Smooth muscle cell (in vitro differentiated cells): ENCODE results near the gene SKAP1. TPM values are rescaled to one million over a fixed set of nuclear protein-coding genes. Genes with fewer than 3 reads are reported as not detected.
"Not testable (repeated sequence)": the region's sequence is repeated elsewhere in the genome, so short reads cannot be mapped to it uniquely, and the experiment has no call there.

Experiments used
- DNase-seq: peaks from one replicate; lab custom pipeline; 2025; ENCODE audit not compliant: unreplicated experiment; lab: John Stamatoyannopoulos, UW
- H2AFZ ChIP-seq: fragments of 200-600 bp; sonication (generic); 2 replicates; pipeline ENCODE4 v1.6.0; 2016; ENCODE audit warnings: antibody characterized with exemption, low read depth, mild to moderate bottlenecking
- H3F3A ChIP-seq: fragments of 200-600 bp; sonication (generic); 2 replicates; pipeline ENCODE4 v1.6.0; 2017; ENCODE audit warnings: antibody characterized with exemption, low read depth
- H3K27ac ChIP-seq: fragments of 200-600 bp; sonication (generic); 2 replicates; pipeline ENCODE4 v1.5.1; 2016; ENCODE audit warnings: low read depth, mild to moderate bottlenecking
- H3K27me3 ChIP-seq: fragments of 200-600 bp; sonication (generic); 2 replicates; pipeline ENCODE4 v1.6.1; 2016; ENCODE audit warnings: low read depth, mild to moderate bottlenecking
- H3K36me3 ChIP-seq: fragments of 200-600 bp; sonication (generic); 2 replicates; pipeline ENCODE4 v1.5.1; 2016; ENCODE audit warnings: low read depth
- H3K4me1 ChIP-seq: fragments of 200-600 bp; sonication (generic); 2 replicates; pipeline ENCODE4 v1.5.1; 2016; ENCODE audit warnings: low read depth
- H3K4me2 ChIP-seq: fragments of 200-600 bp; sonication (generic); 2 replicates; pipeline ENCODE4 v1.6.0; 2016; ENCODE audit warnings: mild to moderate bottlenecking
- H3K4me3 ChIP-seq: fragments of 200-600 bp; sonication (generic); 2 replicates; pipeline ENCODE4 v1.5.1; 2016; ENCODE audit warnings: mild to moderate bottlenecking
- H3K79me2 ChIP-seq: fragments of 200-600 bp; sonication (generic); 2 replicates; pipeline ENCODE4 v1.6.0; 2016; ENCODE audit warnings: low read depth, mild to moderate bottlenecking
- H3K9ac ChIP-seq: fragments of 200-600 bp; sonication (generic); 2 replicates; pipeline ENCODE4 v1.6.0; 2016; ENCODE audit warnings: low read depth
- H3K9me3 ChIP-seq: fragments of 200-600 bp; sonication (generic); replicated peaks from 2 replicates; pipeline ENCODE4 v1.5.1; 2016; ENCODE audit warnings: low read depth
- H4K20me1 ChIP-seq: fragments of 200-600 bp; sonication (generic); 2 replicates; pipeline ENCODE4 v1.6.0; 2016; ENCODE audit warnings: low read depth
- CTCF ChIP-seq: fragments of 200-600 bp; sonication (generic); IDR thresholded peaks from 2 replicates; pipeline ENCODE4 v1.5.1; 2017; ENCODE audit warnings: borderline replicate concordance, mild to moderate bottlenecking, antibody characterized with exemption; ENCODE audit not compliant: insufficient read depth, poor library complexity, severe bottlenecking
- WGBS: methylation state at CpG from one replicate; pipeline ENCODE4 v1.1.7; 2016; ENCODE audit warnings: low lambda C conversion rate; 5-methylcytosine and 5-hydroxymethylcytosine counted together
- polyA plus RNA-seq: library from polyadenylated mRNA; unstranded; fragments of >200 nt; fragmentation: Nextera tagmentation; extraction: Ambion mirVana; gene quantifications from 2 replicates; pipeline ENCODE4 v1.2.1, GENCODE V29; 2016
- total RNA-seq: library from RNA; depleted of rRNA; stranded (reverse); fragments of >200 nt; gene quantifications from 2 replicates; pipeline ENCODE4 v1.2.3, GENCODE V29; 2014

SKAP1 gene
- total and polyA plus RNA-seq, 2 experiments from 2014 or later = not detected

GRCh38 chr17:48375356-48375755 is 54.7 kb downstream of the SKAP1 start:
- Histone ChIP-seq H3K4me2 (no peak overlapping the region), H3K4me1 (no peaks in the 10 kb centered on the region), H3K36me3 (no peaks in the 10 kb centered on the region), H3K27me3 (peaks cover 47% of the 10 kb centered on the region), H3K9me3 (no peaks in the 10 kb centered on the region), H3K27ac (no peak overlapping the region), H3K4me3 (no peak overlapping the region), H4K20me1 (no peaks in the 10 kb centered on the region), H2AFZ (no peak overlapping the region), H3F3A (no peaks in the 10 kb centered on the region), H3K9ac (no peak overlapping the region), H3K79me2 (no peaks in the 10 kb centered on the region)
- no peak for TF ChIP-seq CTCF
- DNase-seq = no peak
- 53% methylated on average over 1 of the region's 1 CpG for WGBS

GRCh38 chr17:48374650-48375230 is 55.3 kb downstream of the SKAP1 start:
- H3K27ac ChIP-seq = no peak overlapping the region
- TF ChIP-seq CTCF = no peak
- H3K9ac ChIP-seq = no peak overlapping the region
- H3K4me1 ChIP-seq = no peaks in the 10 kb centered on the region
- H3K4me3 ChIP-seq = no peak overlapping the region
- 70% methylated on average over 1 of the region's 1 CpG for WGBS
- H3K4me2 ChIP-seq = no peak overlapping the region
- H3K9me3 ChIP-seq = no peaks in the 10 kb centered on the region
- DNase-seq = no peak
- no peaks in the 10 kb centered on the region for H3K36me3 ChIP-seq
- peaks cover 48% of the 10 kb centered on the region for H3K27me3 ChIP-seq
- no peaks in the 10 kb centered on the region for H3F3A ChIP-seq
- H4K20me1 ChIP-seq = no peaks in the 10 kb centered on the region
- no peak overlapping the region for H2AFZ ChIP-seq
- H3K79me2 ChIP-seq = no peaks in the 10 kb centered on the region

GRCh38 chr17:48373883-48374282 is 56.1 kb downstream of the SKAP1 start:
- H3K79me2 ChIP-seq = no peaks in the 10 kb centered on the region
- H3K9me3 ChIP-seq = no peaks in the 10 kb centered on the region
- DNase-seq = no peak
- no peak overlapping the region for H3K4me3 ChIP-seq
- no peaks in the 10 kb centered on the region for H3K36me3 ChIP-seq
- no peak for TF ChIP-seq CTCF
- H4K20me1 ChIP-seq = no peaks in the 10 kb centered on the region
- 93% methylated on average over 3 of the region's 3 CpGs for WGBS
- H3K9ac ChIP-seq = no peak overlapping the region
- H3K27ac ChIP-seq = no peak overlapping the region
- H3F3A ChIP-seq = no peaks in the 10 kb centered on the region
- H3K4me1 ChIP-seq = no peaks in the 10 kb centered on the region
- H2AFZ ChIP-seq = no peak overlapping the region
- H3K27me3 ChIP-seq = peaks cover 49% of the 10 kb centered on the region
- H3K4me2 ChIP-seq = no peak overlapping the region

GRCh38 chr17:48373130-48373830 is 56.7 kb downstream of the SKAP1 start:
- Histone ChIP-seq H3K27ac (no peak overlapping the region), H3K9me3 (no peaks in the 10 kb centered on the region), H3K79me2 (no peaks in the 10 kb centered on the region), H3K9ac (no peak overlapping the region), H3K4me1 (no peaks in the 10 kb centered on the region), H4K20me1 (no peaks in the 10 kb centered on the region), H3K27me3 (peaks cover 49% of the 10 kb centered on the region), H2AFZ (no peak overlapping the region), H3K4me3 (no peak overlapping the region), H3K36me3 (no peaks in the 10 kb centered on the region), H3K4me2 (no peak overlapping the region), H3F3A (no peaks in the 10 kb centered on the region)
- no peak for DNase-seq
- WGBS = 94% methylated on average over 2 of the region's 2 CpGs
- no peak for TF ChIP-seq CTCF

- not testable (repeated sequence) for H3K36me3 ChIP-seq, H3F3A ChIP-seq, H3K79me2 ChIP-seq, H3K4me3 ChIP-seq, H3K4me2 ChIP-seq, H4K20me1 ChIP-seq, DNase-seq, H2AFZ ChIP-seq, H3K4me1 ChIP-seq, H3K9ac ChIP-seq, H3K9me3 ChIP-seq, H3K27ac ChIP-seq
- 94% methylated on average over 6 of the region's 6 CpGs for WGBS
- H3K27me3 ChIP-seq = peaks cover 70% of the 10 kb centered on the region
These were observed 61.0 kb downstream of the SKAP1 start for GRCh38 chr17:48368967-48369366.
